H1 (cell line): ENCODE measurements around the gene NPIPA5. TPM values are rescaled to one million over a fixed set of nuclear protein-coding genes. Genes with fewer than 3 reads are reported as not detected.
"Not testable (repeated sequence)": the region's sequence is repeated elsewhere in the genome, so short reads cannot be mapped to it uniquely, and the experiment has no call there.

Experiments used
- CTCF ChIA-PET: fragments of 300-600 bp; sonication (Branson Sonifier 250); formaldehyde crosslinking; loops from one replicate; lab custom pipeline; 2021; ENCODE audit not compliant: partially characterized antibody; lab: Charles Lee
- POLR2A ChIA-PET: fragments of 300-600 bp; sonication (Branson Sonifier 250); formaldehyde crosslinking; loops from one replicate; lab custom pipeline; 2021; ENCODE audit warnings: inconsistent platforms; ENCODE audit not compliant: partially characterized antibody; lab: Charles Lee
- DNase-seq, 2 experiments: peaks; one replicate each; pipeline versions ENCODE4 v3.0.0 to v3.0.0-alpha.2; 2010 to 2022; ENCODE audit warnings: low spot score in 2 of 2, low read depth in 1 of 2, mixed read lengths in 1 of 2
- FAIRE-seq: peaks from 2 replicates; lab custom pipeline; 2011; peaks lifted over from hg19 to GRCh38; lab: Jason Lieb, UNC
- H2AFZ ChIP-seq: 2 replicates; pipeline ENCODE4 v1.8.1; 2012; ENCODE audit warnings: low read length, inconsistent platforms
- H2AK5ac ChIP-seq: 2 replicates; pipeline ENCODE4 v1.6.1; 2013; ENCODE audit warnings: low read depth, low read length
- H2BK120ac ChIP-seq: replicated peaks from 2 replicates; pipeline ENCODE3; 2013; ENCODE audit warnings: low read depth, low read length, inconsistent platforms
- H2BK12ac ChIP-seq: 2 replicates; pipeline ENCODE4 v1.6.1; 2013; ENCODE audit warnings: low read depth, low read length
- H2BK15ac ChIP-seq: 2 replicates; pipeline ENCODE4 v1.6.1; 2013; ENCODE audit warnings: low read length
- H2BK20ac ChIP-seq: 2 replicates; pipeline ENCODE4 v1.6.1; 2013; ENCODE audit warnings: low read length
- H2BK5ac ChIP-seq: 2 replicates; pipeline ENCODE4 v1.6.1; 2013; ENCODE audit warnings: low read depth, low read length
- H3K14ac ChIP-seq: 2 replicates; pipeline ENCODE4 v1.6.1; 2013; ENCODE audit warnings: inconsistent platforms; ENCODE audit not compliant: insufficient read length
- H3K18ac ChIP-seq: 2 replicates; pipeline ENCODE4 v1.6.1; 2013; ENCODE audit warnings: low read length; ENCODE audit errors: extremely low read depth
- H3K23ac ChIP-seq: 2 replicates; pipeline ENCODE4 v1.6.1; 2013; ENCODE audit warnings: inconsistent platforms; ENCODE audit not compliant: insufficient read length
- H3K23me2 ChIP-seq: 2 replicates; pipeline ENCODE4 v1.6.1; 2013; ENCODE audit warnings: low read depth, low read length
- H3K27ac ChIP-seq: 2 replicates; pipeline ENCODE4 v1.6.1; 2011; ENCODE audit warnings: low read depth, low read length, inconsistent platforms
- H3K27me3 ChIP-seq, 4 experiments: replicated peaks in 1 of 4; 1 replicate in 1 of 4; 2 replicates in 3 of 4; pipeline versions ENCODE4 v1.6.1 to v1.8.1; 2011 to 2013; ENCODE audit warnings: low read length in 3 of 4, mild to moderate bottlenecking in 3 of 4, inconsistent platforms in 2 of 4, mixed read lengths in 2 of 4, moderate library complexity in 1 of 4; ENCODE audit not compliant: control insufficient read depth in 3 of 4, insufficient read depth in 3 of 4; ENCODE audit errors: extremely low read depth in 1 of 4
- H3K36me3 ChIP-seq, 4 experiments: 2 replicates each; pipeline versions ENCODE4 v1.6.1 to v1.8.1; 2011 to 2013; ENCODE audit warnings: mild to moderate bottlenecking in 4 of 4, low read length in 3 of 4, moderate library complexity in 2 of 4, control low read depth in 1 of 4, inconsistent platforms in 1 of 4; ENCODE audit not compliant: insufficient read depth in 4 of 4, control insufficient read depth in 2 of 4
- H3K4ac ChIP-seq: replicated peaks from 2 replicates; pipeline ENCODE3; 2013; ENCODE audit warnings: low read length, low read depth, mixed read lengths, inconsistent platforms; ENCODE audit not compliant: insufficient read length
- H3K4me1 ChIP-seq, 4 experiments: replicated peaks in 1 of 4; 1 replicate in 1 of 4; 2 replicates in 3 of 4; pipeline versions ENCODE4 v1.6.1 to v1.8.1; 2011 to 2013; ENCODE audit warnings: low read length in 3 of 4, inconsistent platforms in 2 of 4, mixed read lengths in 1 of 4; ENCODE audit not compliant: insufficient read depth in 4 of 4, control insufficient read depth in 3 of 4
- H3K4me2 ChIP-seq, 2 experiments: 2 replicates each; pipeline versions ENCODE4 v1.6.1 to v1.8.1; 2011 to 2013; ENCODE audit warnings: low read depth in 2 of 2, low read length in 2 of 2, control low read depth in 1 of 2, inconsistent platforms in 1 of 2, mild to moderate bottlenecking in 1 of 2; ENCODE audit not compliant: insufficient read depth in 1 of 2
- H3K4me3 ChIP-seq, 4 experiments: fragments of 200-600, 300-600 bp in 1 of 4; sonication (generic), shearing (Covaris generic), sonication (Bioruptor Twin) in 1 of 4; 2 replicates each; pipeline versions ENCODE4 v1.5.1 to v1.8.1; 2011 to 2016; ENCODE audit warnings: low read length in 4 of 4, low read depth in 3 of 4, control low read depth in 2 of 4, inconsistent platforms in 2 of 4, mild to moderate bottlenecking in 2 of 4, mixed read lengths in 1 of 4, moderate library complexity in 1 of 4; ENCODE audit not compliant: insufficient read depth in 2 of 4; ENCODE audit errors: extremely low read depth in 1 of 4
- H3K56ac ChIP-seq: replicated peaks from 2 replicates; pipeline ENCODE3; 2013; ENCODE audit warnings: low read depth, mild to moderate bottlenecking, mixed read lengths, low read length, inconsistent platforms; ENCODE audit not compliant: insufficient read length
- H3K79me1 ChIP-seq: 2 replicates; pipeline ENCODE4 v1.6.1; 2013; ENCODE audit warnings: low read depth, low read length, control low read depth
- H3K79me2 ChIP-seq, 2 experiments: 2 replicates each; pipeline versions ENCODE4 v1.6.1 to v1.8.1; 2012 to 2013; ENCODE audit warnings: low read length in 2 of 2, mild to moderate bottlenecking in 2 of 2, inconsistent platforms in 1 of 2; ENCODE audit not compliant: insufficient read depth in 2 of 2, control insufficient read depth in 1 of 2
- H3K9ac ChIP-seq, 4 experiments: replicated peaks in 1 of 4; 1 replicate in 1 of 4; 2 replicates in 3 of 4; pipeline versions ENCODE4 v1.6.1 to v1.8.1; 2011 to 2013; ENCODE audit warnings: low read depth in 3 of 4, low read length in 3 of 4, control low read depth in 2 of 4, mild to moderate bottlenecking in 2 of 4, moderate library complexity in 2 of 4, inconsistent platforms in 1 of 4; ENCODE audit errors: extremely low read depth in 1 of 4
- H3K9me3 ChIP-seq, 2 experiments: 2 replicates each; pipeline versions ENCODE4 v1.6.1 to v1.8.1; 2012 to 2013; ENCODE audit warnings: mild to moderate bottlenecking in 2 of 2, moderate library complexity in 2 of 2, control low read depth in 1 of 2, inconsistent platforms in 1 of 2, low read depth in 1 of 2, low read length in 1 of 2, mixed read lengths in 1 of 2; ENCODE audit not compliant: insufficient read depth in 2 of 2
- H4K20me1 ChIP-seq, 2 experiments: replicated peaks in 1 of 2; 2 replicates each; pipeline versions ENCODE3 to v1.8.1; 2011 to 2013; ENCODE audit warnings: inconsistent platforms in 2 of 2, low read length in 2 of 2, mild to moderate bottlenecking in 1 of 2; ENCODE audit not compliant: insufficient read depth in 2 of 2, control insufficient read depth in 1 of 2
- H4K5ac ChIP-seq: 2 replicates; pipeline ENCODE4 v1.6.1; 2013; ENCODE audit warnings: low read length, low read depth, mixed read lengths, inconsistent platforms; ENCODE audit not compliant: insufficient read length
- H4K8ac ChIP-seq: 2 replicates; pipeline ENCODE4 v1.8.0; 2013; ENCODE audit warnings: mild to moderate bottlenecking, moderate library complexity, low read length, inconsistent platforms; ENCODE audit not compliant: insufficient read depth; ENCODE audit errors: extremely low read depth
- H4K91ac ChIP-seq: replicated peaks from 2 replicates; pipeline ENCODE3; 2013; ENCODE audit warnings: low read length, mixed read lengths, inconsistent platforms; ENCODE audit not compliant: insufficient read length
- WGBS, 2 experiments: shearing (Covaris generic) in 1 of 2; methylation state at CpG; one replicate each; pipeline versions ENCODE4 v1.1.6 to v1.1.7; 2013 to 2015; ENCODE audit warnings: low lambda C conversion rate in 2 of 2, mixed read lengths in 2 of 2, inconsistent platforms in 1 of 2, low coverage in 1 of 2, missing lambda C conversion rate in 1 of 2; ENCODE audit not compliant: insufficient replicate concordance in 2 of 2, insufficient coverage in 1 of 2, insufficient read length in 1 of 2; ENCODE audit errors: extremely low coverage in 1 of 2, missing lambda C conversion rate in 1 of 2; 5-methylcytosine and 5-hydroxymethylcytosine counted together
- polyA plus RNA-seq, 7 experiments: library from polyadenylated mRNA; depleted of rRNA in 3 of 7; stranded (reverse) in 5 of 7; unstranded in 2 of 7; fragments of >200 nt in 5 of 7; fragments of 200-250 nt in 2 of 7; gene quantifications; 1 replicate in 5 of 7; 2 replicates in 1 of 7; 4 replicates in 1 of 7; pipeline versions ENCODE4 v1.2.1 to v1.2.3, GENCODE V29; 2011 to 2013; ENCODE audit warnings: missing spikeins in 2 of 7, mixed read lengths in 2 of 7
- total RNA-seq: library from RNA; stranded (reverse); fragmentation: NEBNext Ultra II Directional; extraction: Animal tissue kit (Norgen Biotek cat#: 25700); gene quantifications from 2 replicates; pipeline ENCODE4 v1.2.1, GENCODE V29; 2021

Gene NPIPA5
- total and polyA plus RNA-seq, 2 of the 8 experiments (the other 6 are each of a cell fraction or from before 2014, with no cell fraction given) = 0.61 to 4.1 TPM

- WGBS, 2 experiments = no CpG with 5 or more reads among the region's 1 CpG
- H2BK15ac ChIP-seq, H3K4me3 ChIP-seq, H4K5ac ChIP-seq, H2BK120ac ChIP-seq, H4K8ac ChIP-seq, H3K9ac ChIP-seq, H3K79me1 ChIP-seq, H2BK12ac ChIP-seq, H3K36me3 ChIP-seq, H3K4me2 ChIP-seq, H3K4ac ChIP-seq, H3K4me1 ChIP-seq, H3K18ac ChIP-seq, H3K56ac ChIP-seq, CTCF ChIA-PET, H2BK20ac ChIP-seq, H2AK5ac ChIP-seq, H3K23ac ChIP-seq, H3K9me3 ChIP-seq, H3K23me2 ChIP-seq, POLR2A ChIA-PET, H3K27ac ChIP-seq, H3K14ac ChIP-seq, H4K20me1 ChIP-seq, FAIRE-seq, DNase-seq, H2AFZ ChIP-seq, H3K27me3 ChIP-seq, H3K79me2 ChIP-seq, H4K91ac ChIP-seq, H2BK5ac ChIP-seq: not testable (repeated sequence)
Observed at GRCh38 chr16:15342337-15342736, 35.8 kb downstream of the NPIPA5 start.

- H3K23ac ChIP-seq, DNase-seq, H2AFZ ChIP-seq, H4K5ac ChIP-seq, H3K4ac ChIP-seq, H3K56ac ChIP-seq, H4K20me1 ChIP-seq, H2BK20ac ChIP-seq, FAIRE-seq, H3K4me1 ChIP-seq, H3K14ac ChIP-seq, H3K79me1 ChIP-seq, H3K27me3 ChIP-seq, H3K9me3 ChIP-seq, CTCF ChIA-PET, H4K8ac ChIP-seq, H3K27ac ChIP-seq, H3K18ac ChIP-seq, H2BK15ac ChIP-seq, H2AK5ac ChIP-seq, H2BK120ac ChIP-seq, POLR2A ChIA-PET, H3K79me2 ChIP-seq, H3K23me2 ChIP-seq, H3K36me3 ChIP-seq, H4K91ac ChIP-seq, H3K4me3 ChIP-seq, H2BK12ac ChIP-seq, H2BK5ac ChIP-seq, H3K4me2 ChIP-seq, H3K9ac ChIP-seq: not testable (repeated sequence)
- no CpG with 5 or more reads among the region's 5 CpGs for WGBS, 2 experiments
Observed at GRCh38 chr16:15338986-15339385, 39.1 kb downstream of the NPIPA5 start.
